ENCODE data around the gene GSN. TPM values are rescaled to one million over a fixed set of nuclear protein-coding genes. Genes with fewer than 3 reads are reported as not detected.

Gene GSN
- total and polyA plus RNA-seq, 11 donors: 379 to 2,088 (median 689) TPM

DNA sequence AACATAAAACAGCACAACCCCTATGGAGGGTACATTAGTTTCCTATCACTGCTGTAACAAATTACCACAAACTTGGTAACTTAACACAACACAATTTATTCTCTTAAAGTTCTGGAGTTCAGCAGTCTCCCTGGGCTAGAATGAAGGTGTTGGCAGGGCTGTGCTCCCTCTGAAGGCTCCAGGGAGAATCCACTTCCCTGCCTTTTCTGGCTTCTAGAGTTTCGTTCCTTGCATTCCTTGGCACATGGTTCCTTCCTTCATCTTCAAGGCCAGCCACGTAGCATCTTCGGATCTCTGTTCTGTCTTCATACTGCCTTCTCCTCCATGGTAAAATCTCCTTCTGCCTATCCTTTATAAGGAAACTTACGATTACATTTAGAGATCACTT is 25.0 kb upstream of the GSN start:
- TF ChIP-seq CTCF (IDR thresholded peaks at IDR 0.05) (no peak), POLR2A (IDR thresholded peaks at IDR 0.05) (no peak)
- H3K4me1 ChIP-seq: peaks cover 0 to 17% (median 0%) of the 10 kb centered on the region in 12 donors
- no peak for DNase-seq
- 87 to 90% (median 90%) methylated on average over 4 of the region's 4 CpGs for WGBS, 4 donors
- no peaks in the 10 kb centered on the region for H3K27me3 ChIP-seq
- H3K4me3 ChIP-seq: no peak overlapping the region
- peak in 1 of 4 donors; percentile 44 for ATAC-seq
- peaks cover 0 to 12% (median 6%) of the 10 kb centered on the region in 12 donors for H3K9me3 ChIP-seq
- H3K27ac ChIP-seq: peak overlapping the region in 5 of 12 donors; percentile 18 to 65 (median 53)
- intact Hi-C loops (cut with DNase I): no loop called here
- no peaks in the 10 kb centered on the region for H3K36me3 ChIP-seq

GRCh38 chr9:121246821-121247561 is 21.0 kb upstream of the GSN start:
- no peaks in the 10 kb centered on the region for H3K27me3 ChIP-seq
- DNase-seq (peak in 2 of 5 donors; percentile 36 to 42), ATAC-seq (peak; percentile 36 to 87 (median 77))
- H3K36me3 ChIP-seq: no peaks in the 10 kb centered on the region
- H3K27ac ChIP-seq: peak overlapping the region in 5 of 12 donors; percentile 19 to 51 (median 29)
- 61 to 64% (median 62%) methylated on average over 12 of the region's 12 CpGs for WGBS, 4 donors
- intact Hi-C loops (cut with DNase I): no loop called here
- TF ChIP-seq POLR2A (IDR thresholded peaks at IDR 0.05): no peak
- no peak for TF ChIP-seq CTCF (IDR thresholded peaks at IDR 0.05)
- peaks cover 0 to 12% (median 6%) of the 10 kb centered on the region in 12 donors for H3K9me3 ChIP-seq
- no peak overlapping the region for H3K4me3 ChIP-seq
- peaks cover 0 to 22% (median 0%) of the 10 kb centered on the region in 12 donors for H3K4me1 ChIP-seq

DNA sequence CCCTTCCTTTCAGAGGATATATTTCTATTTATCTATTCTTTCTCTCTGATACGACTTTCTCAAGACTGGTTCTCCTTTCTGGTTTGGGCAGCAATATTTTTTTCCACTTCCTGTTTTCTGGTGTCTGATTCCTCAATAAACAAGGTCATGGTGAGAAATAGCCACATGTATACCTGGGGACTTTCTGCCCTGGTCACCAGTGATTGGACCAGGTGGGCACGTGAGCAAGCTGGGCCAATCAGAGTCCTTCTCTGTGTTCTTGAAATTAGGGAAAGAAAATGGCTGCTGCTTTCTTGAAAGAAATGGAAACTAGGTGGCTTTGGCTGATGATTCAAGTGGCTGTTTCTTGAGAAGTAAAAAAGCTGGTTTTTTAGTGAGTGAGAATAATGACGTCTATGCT is 18.4 kb upstream of the GSN start:
- intact Hi-C loops (cut with DNase I): no loop called here
- Histone ChIP-seq H3K9me3 (peaks cover 0 to 3% (median under 1%) of the 10 kb centered on the region in 12 donors), H3K4me3 (no peak overlapping the region), H3K27me3 (no peaks in the 10 kb centered on the region), H3K36me3 (no peaks in the 10 kb centered on the region), H3K27ac (peak overlapping the region in 1 of 12 donors; percentile 49), H3K4me1 (peaks cover 0 to 46% (median 0%) of the 10 kb centered on the region in 12 donors)
- no peak for DNase-seq
- TF ChIP-seq POLR2A (IDR thresholded peaks at IDR 0.05): no peak
- TF ChIP-seq CTCF (IDR thresholded peaks at IDR 0.05): no peak
- peak in 1 of 4 donors; percentile 36 for ATAC-seq
- WGBS, 4 donors: 82 to 91% (median 90%) methylated on average over 3 of the region's 3 CpGs

- ATAC-seq (no peak), DNase-seq (no peak)
- Histone ChIP-seq H3K4me1 (peaks cover 0 to 42% (median 0%) of the 10 kb centered on the region in 12 donors), H3K4me3 (no peak overlapping the region), H3K27me3 (no peaks in the 10 kb centered on the region), H3K9me3 (no peaks in the 10 kb centered on the region), H3K27ac (no peak overlapping the region), H3K36me3 (no peaks in the 10 kb centered on the region)
- no peak for TF ChIP-seq CTCF (IDR thresholded peaks at IDR 0.05)
- no peak for TF ChIP-seq POLR2A (IDR thresholded peaks at IDR 0.05)
- intact Hi-C loops (cut with DNase I): no loop called here
- WGBS, 4 donors: 90 to 98% (median 95%) methylated on average over 5 of the region's 5 CpGs
Observed at GRCh38 chr9:121252104-121252851, 15.7 kb upstream of the GSN start.

Measured in heart left ventricle (tissue), 16 donors.